ENCODE data around the gene MACROD2.

- no peak for TF ChIP-seq GLIS3 (CRISPR knock-in tag; IDR thresholded peaks at IDR 0.05)
- TF ChIP-seq ZNF8 (CRISPR knock-in tag; IDR thresholded peaks at IDR 0.05), result no peak
- TF ChIP-seq, protein P1, sequence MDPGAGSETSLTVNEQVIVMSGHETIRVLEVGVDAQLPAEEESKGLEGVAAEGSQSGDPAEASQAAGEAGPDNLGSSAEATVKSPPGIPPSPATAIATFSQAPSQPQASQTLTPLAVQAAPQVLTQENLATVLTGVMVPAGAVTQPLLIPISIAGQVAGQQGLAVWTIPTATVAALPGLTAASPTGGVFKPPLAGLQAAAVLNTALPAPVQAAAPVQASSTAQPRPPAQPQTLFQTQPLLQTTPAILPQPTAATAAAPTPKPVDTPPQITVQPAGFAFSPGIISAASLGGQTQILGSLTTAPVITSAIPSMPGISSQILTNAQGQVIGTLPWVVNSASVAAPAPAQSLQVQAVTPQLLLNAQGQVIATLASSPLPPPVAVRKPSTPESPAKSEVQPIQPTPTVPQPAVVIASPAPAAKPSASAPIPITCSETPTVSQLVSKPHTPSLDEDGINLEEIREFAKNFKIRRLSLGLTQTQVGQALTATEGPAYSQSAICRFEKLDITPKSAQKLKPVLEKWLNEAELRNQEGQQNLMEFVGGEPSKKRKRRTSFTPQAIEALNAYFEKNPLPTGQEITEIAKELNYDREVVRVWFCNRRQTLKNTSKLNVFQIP (CRISPR knock-in tag; IDR thresholded peaks at IDR 0.05; ENCODE audit: borderline replicate concordance, low read depth), result no peak
- TF ChIP-seq, protein P2, sequence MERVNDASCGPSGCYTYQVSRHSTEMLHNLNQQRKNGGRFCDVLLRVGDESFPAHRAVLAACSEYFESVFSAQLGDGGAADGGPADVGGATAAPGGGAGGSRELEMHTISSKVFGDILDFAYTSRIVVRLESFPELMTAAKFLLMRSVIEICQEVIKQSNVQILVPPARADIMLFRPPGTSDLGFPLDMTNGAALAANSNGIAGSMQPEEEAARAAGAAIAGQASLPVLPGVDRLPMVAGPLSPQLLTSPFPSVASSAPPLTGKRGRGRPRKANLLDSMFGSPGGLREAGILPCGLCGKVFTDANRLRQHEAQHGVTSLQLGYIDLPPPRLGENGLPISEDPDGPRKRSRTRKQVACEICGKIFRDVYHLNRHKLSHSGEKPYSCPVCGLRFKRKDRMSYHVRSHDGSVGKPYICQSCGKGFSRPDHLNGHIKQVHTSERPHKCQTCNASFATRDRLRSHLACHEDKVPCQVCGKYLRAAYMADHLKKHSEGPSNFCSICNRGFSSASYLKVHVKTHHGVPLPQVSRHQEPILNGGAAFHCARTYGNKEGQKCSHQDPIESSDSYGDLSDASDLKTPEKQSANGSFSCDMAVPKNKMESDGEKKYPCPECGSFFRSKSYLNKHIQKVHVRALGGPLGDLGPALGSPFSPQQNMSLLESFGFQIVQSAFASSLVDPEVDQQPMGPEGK (CRISPR knock-in tag; IDR thresholded peaks at IDR 0.05; ENCODE audit: borderline replicate concordance), result no peak
- TF ChIP-seq ARNTL (CRISPR knock-in tag; IDR thresholded peaks at IDR 0.05; ENCODE audit: borderline replicate concordance, low read depth), result no peak
These were observed 486.5 kb downstream of the MACROD2 start for GRCh38 chr20:14481863-14482262.
